GM12873 (cell line): ENCODE measurements around the gene FMN2.

Experiments used
- CTCF ChIP-seq: IDR thresholded peaks from 2 replicates; pipeline ENCODE4 v1.5.1; 2012; ENCODE audit warnings: low read depth, mild to moderate bottlenecking, moderate library complexity, low read length, control low read depth; ENCODE audit not compliant: insufficient read depth; ENCODE audit errors: missing control alignments

The FMN2 gene

DNA sequence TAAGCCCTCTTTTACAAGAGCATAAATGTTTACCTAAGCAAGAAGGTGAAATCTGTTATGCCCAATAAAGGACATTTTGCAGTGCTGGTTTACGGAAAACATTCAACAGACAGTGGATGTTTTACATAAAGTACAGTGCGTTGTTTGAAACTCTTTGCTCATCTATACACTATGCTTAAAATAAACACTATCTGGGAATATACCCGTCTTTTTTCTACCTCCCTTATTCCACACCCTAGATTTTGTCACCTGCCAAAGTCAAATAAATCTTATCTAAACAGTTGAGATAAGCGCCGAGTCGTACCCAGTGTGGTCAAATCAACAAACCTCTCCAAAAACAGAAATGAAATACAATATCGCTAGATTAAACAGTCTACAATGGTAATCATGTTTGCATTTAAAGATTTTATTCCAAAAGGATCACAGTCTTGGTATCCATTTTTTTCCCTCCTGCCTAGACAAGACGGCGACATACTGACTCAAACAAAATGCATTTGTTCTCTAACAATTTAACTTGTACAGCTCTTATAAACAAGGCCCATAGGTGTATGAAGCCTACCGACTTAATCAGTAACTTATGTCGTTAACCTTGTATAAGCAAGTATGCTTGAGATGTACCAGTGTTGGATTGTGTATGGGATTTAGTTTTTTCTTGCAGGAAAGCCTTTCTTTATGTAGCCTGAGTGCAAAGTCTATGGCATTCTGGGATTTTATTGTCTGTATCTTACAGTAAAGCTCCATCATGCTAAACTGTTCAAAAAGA lies 189.1 kb downstream of the FMN2 start:
- TF ChIP-seq CTCF, result no peak

- no peak for TF ChIP-seq CTCF
These were observed 190.6 kb downstream of the FMN2 start for GRCh38 chr1:240282061-240282830.

GRCh38 chr1:240284656-240285414 lies 193.2 kb downstream of the FMN2 start:
- no peak for TF ChIP-seq CTCF

- TF ChIP-seq CTCF, result no peak
These were observed 193.9 kb downstream of the FMN2 start for GRCh38 chr1:240285540-240285939.

DNA sequence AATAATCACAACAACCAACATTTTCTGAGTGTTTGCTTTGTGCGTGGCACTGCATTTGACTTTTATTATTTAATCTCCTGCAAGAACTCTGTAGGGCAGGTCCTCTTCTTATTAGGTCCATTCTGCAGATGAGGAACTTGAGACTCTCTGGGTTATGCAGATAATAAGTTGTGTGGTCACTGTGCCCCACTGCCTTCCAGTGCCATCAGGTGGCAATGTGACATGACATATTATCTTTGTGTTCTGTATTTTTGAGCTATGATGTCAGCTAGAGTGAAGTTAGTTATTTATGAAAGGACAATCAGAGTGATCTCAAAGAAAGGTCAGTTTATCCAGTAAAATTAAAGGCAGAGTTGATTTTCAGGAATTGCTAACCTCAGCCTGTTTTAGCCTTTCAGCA lies 196.0 kb downstream of the FMN2 start:
- no peak for TF ChIP-seq CTCF

GRCh38 chr1:240293706-240294105 lies 202.0 kb downstream of the FMN2 start:
- no peak for TF ChIP-seq CTCF

DNA sequence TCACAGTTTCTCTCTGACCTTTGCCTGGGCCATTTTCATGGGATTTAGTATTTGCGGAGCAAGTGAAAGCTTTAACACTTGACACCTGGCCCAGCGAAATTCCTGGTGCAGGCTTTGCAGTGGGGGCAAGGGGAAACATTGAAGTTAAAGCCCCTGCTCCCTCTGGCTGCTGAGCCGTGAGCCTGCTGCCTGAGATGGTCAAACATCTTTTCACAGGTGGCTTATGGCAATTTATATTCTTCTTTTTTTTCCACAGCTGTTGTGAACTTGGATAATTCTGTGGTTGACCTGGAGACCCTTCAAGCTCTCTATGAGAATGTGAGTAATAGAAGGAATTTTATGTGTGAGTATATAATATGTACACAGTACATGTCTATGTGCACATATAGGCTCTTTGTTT lies 202.9 kb downstream of the FMN2 start:
- TF ChIP-seq CTCF, result no peak
